GM19438 (cell line): Measurements from ENCODE around the gene USB1.

Source experiments
- ATAC-seq: cut with Tn5 transposase; IDR thresholded peaks from one replicate; pipeline ENCODE4 v1.9.1; 2021; ENCODE audit warnings: low read depth; ENCODE audit not compliant: unreplicated experiment

Gene USB1

GRCh38 chr16:58000706-58001676 lies at the start of gene USB1:
TSS of gene USB1 (plus strand) at chr16:58001407. CDS start at chr16:58001484, 77 bp downstream.
- peak; percentile 72 for ATAC-seq

- ATAC-seq, result no peak
Observed at GRCh38 chr16:57952909-57953308, 48.3 kb upstream of the USB1 start.

GRCh38 chr16:57953857-57954256 lies 47.4 kb upstream of the USB1 start:
- no peak for ATAC-seq

- no peak for ATAC-seq
Observed at GRCh38 chr16:57955572-57956188, 45.5 kb upstream of the USB1 start.

GRCh38 chr16:57956270-57956808 lies 44.9 kb upstream of the USB1 start:
- ATAC-seq, result no peak

- ATAC-seq, result no peak
Observed at GRCh38 chr16:57956924-57957672, 44.1 kb upstream of the USB1 start.

GRCh38 chr16:57957673-57958392 lies 43.4 kb upstream of the USB1 start:
- no peak for ATAC-seq

- no peak for ATAC-seq
Observed at GRCh38 chr16:57958544-57958943, 42.7 kb upstream of the USB1 start.

- no peak for ATAC-seq
Observed at GRCh38 chr16:57959121-57959520, 42.1 kb upstream of the USB1 start.

- no peak for ATAC-seq
Observed at GRCh38 chr16:57959804-57960203, 41.4 kb upstream of the USB1 start.

- no peak for ATAC-seq
Observed at GRCh38 chr16:57960310-57960709, 40.9 kb upstream of the USB1 start.

GRCh38 chr16:57960826-57961472 lies 40.3 kb upstream of the USB1 start:
- ATAC-seq, result no peak

- ATAC-seq, result no peak
Observed at GRCh38 chr16:57961538-57961937, 39.7 kb upstream of the USB1 start.

- no peak for ATAC-seq
Observed at GRCh38 chr16:57962046-57962445, 39.2 kb upstream of the USB1 start.

GRCh38 chr16:57962756-57963155 lies 38.5 kb upstream of the USB1 start:
- no peak for ATAC-seq

GRCh38 chr16:57964157-57964700 lies 37.0 kb upstream of the USB1 start:
- no peak for ATAC-seq

GRCh38 chr16:57966204-57966771 lies 34.9 kb upstream of the USB1 start:
- no peak for ATAC-seq

GRCh38 chr16:57966986-57967385 lies 34.2 kb upstream of the USB1 start:
- no peak for ATAC-seq

GRCh38 chr16:57967916-57968315 lies 33.3 kb upstream of the USB1 start:
- no peak for ATAC-seq
